HepG2 (cell line): ENCODE results near the gene MAN2C1. TPM values are rescaled to one million over a fixed set of nuclear protein-coding genes. Genes with fewer than 3 reads are reported as not detected.

ENCODE experiments used
- AGO1 ChIP-seq: fragments of 200-400 bp; formaldehyde crosslinking; IDR thresholded peaks from 2 replicates; pipeline ENCODE4 v1.6.1; 2017; ENCODE audit warnings: mild to moderate bottlenecking, low read depth, low read length, moderate library complexity; ENCODE audit not compliant: poor library complexity, severe bottlenecking
- AHDC1 ChIP-seq: sonication (generic); formaldehyde crosslinking; IDR thresholded peaks from 2 replicates; pipeline ENCODE4 v1.5.1; 2020; ENCODE audit warnings: mild to moderate bottlenecking, missing genetic modification reagents, borderline replicate concordance
- ARNT2 ChIP-seq: sonication (generic); formaldehyde crosslinking; IDR thresholded peaks from 2 replicates; pipeline ENCODE4 v1.8.0; 2022; ENCODE audit warnings: mild to moderate bottlenecking, low read depth, missing genetic modification reagents, moderate library complexity
- ATF7-NPFF ChIP-seq: sonication (generic); formaldehyde crosslinking; IDR thresholded peaks from 2 replicates; pipeline ENCODE4 v1.8.1; 2023; ENCODE audit warnings: mild to moderate bottlenecking, low read depth, missing genetic modification reagents, moderate library complexity
- CCDC6 ChIP-seq: sonication (generic); formaldehyde crosslinking; IDR thresholded peaks from 2 replicates; pipeline ENCODE4 v1.8.1; 2022; ENCODE audit warnings: mild to moderate bottlenecking, missing genetic modification reagents, moderate library complexity
- DNMT1 ChIP-seq: sonication (generic); formaldehyde crosslinking; IDR thresholded peaks from 2 replicates; pipeline ENCODE4 v1.5.1; 2020; ENCODE audit warnings: mild to moderate bottlenecking, missing genetic modification reagents
- FOSL2 ChIP-seq: sonication (generic); formaldehyde crosslinking; IDR thresholded peaks from 2 replicates; pipeline ENCODE4 v1.4.0; 2020; ENCODE audit warnings: missing genetic modification reagents
- JARID2 ChIP-seq: sonication (generic); formaldehyde crosslinking; IDR thresholded peaks from 2 replicates; pipeline ENCODE4 v1.8.1; 2023; ENCODE audit warnings: missing genetic modification reagents, inconsistent platforms; ENCODE audit not compliant: insufficient replicate concordance
- KAT2B ChIP-seq: fragments of 150-350 bp; IDR thresholded peaks from 2 replicates; pipeline ENCODE4 v1.6.1; 2014; ENCODE audit warnings: low read depth, low read length, borderline replicate concordance
- NFIC ChIP-seq: IDR thresholded peaks from 2 replicates; pipeline ENCODE4 v1.6.1; 2012; ENCODE audit warnings: mild to moderate bottlenecking, low read length, inconsistent platforms
- ONECUT2 ChIP-seq: sonication (generic); formaldehyde crosslinking; IDR thresholded peaks from 2 replicates; pipeline ENCODE4 v1.4.0; 2020; ENCODE audit warnings: missing genetic modification reagents
- STAG1 ChIP-seq: sonication (generic); formaldehyde crosslinking; IDR thresholded peaks from 2 replicates; pipeline ENCODE4 v1.4.0; 2020; ENCODE audit warnings: missing genetic modification reagents
- TBP ChIP-seq: sonication (generic); formaldehyde crosslinking; IDR thresholded peaks from 2 replicates; pipeline ENCODE4 v1.5.0; 2020; ENCODE audit warnings: missing genetic modification reagents
- TOPORS ChIP-seq: sonication (generic); formaldehyde crosslinking; IDR thresholded peaks from 2 replicates; pipeline ENCODE4 v1.8.0; 2023; ENCODE audit warnings: mild to moderate bottlenecking, missing genetic modification reagents
- ZNF343 ChIP-seq: sonication (generic); formaldehyde crosslinking; IDR thresholded peaks from 2 replicates; pipeline ENCODE4 v1.4.0; 2020; ENCODE audit warnings: mild to moderate bottlenecking, missing genetic modification reagents
- ZNF563 ChIP-seq: sonication (generic); formaldehyde crosslinking; IDR thresholded peaks from 2 replicates; pipeline ENCODE4 v1.8.0; 2022; ENCODE audit warnings: mild to moderate bottlenecking, moderate library complexity, missing genetic modification reagents
- polyA plus RNA-seq, 8 experiments: library from polyadenylated mRNA; depleted of rRNA in 3 of 8; stranded (reverse) in 7 of 8; unstranded in 1 of 8; fragments of >200 nt; fragmentation: Illumina TruSeq in 4 of 8; extraction: Trizol in 4 of 8; gene quantifications; 2 replicates each; pipeline versions ENCODE4 v1.2.1 to v1.2.3, GENCODE V29; 2011 to 2016; ENCODE audit warnings: low read depth in 4 of 8, missing spikeins in 1 of 8, mixed read lengths in 1 of 8; ENCODE audit not compliant: insufficient read depth in 1 of 8
- total RNA-seq, 5 experiments: library from RNA; depleted of rRNA; stranded (reverse); fragments of >200 nt; fragmentation: Illumina TruSeq; extraction: Trizol; gene quantifications; 2 replicates each; pipeline ENCODE4 v1.2.3, GENCODE V29; 2016; ENCODE audit warnings: low read depth in 1 of 5

MAN2C1 gene
- total and polyA plus RNA-seq, 2 of the 13 experiments (the other 11 are each of a cell fraction or from before 2014, with no cell fraction given) = 62.6 to 71.0 TPM

GRCh38 chr15:75348034-75348561 is 20.3 kb downstream of the MAN2C1 start (continued):
- peak; percentile 45; the same call in 1 of the 2 replicates for TF ChIP-seq ARNT2 (CRISPR knock-in tag)
- TF ChIP-seq JARID2 (CRISPR knock-in tag) = no peak
- no peak for TF ChIP-seq TBP
- TF ChIP-seq NFIC = no peak
- 0 out of 2 replicates have a peak, but pooled peaks have one; percentile 9 for TF ChIP-seq CCDC6 (CRISPR knock-in tag)
- no peak for TF ChIP-seq ZNF343 (CRISPR knock-in tag)
- 0 out of 2 replicates have a peak, but pooled peaks have one; percentile 24 for TF ChIP-seq DNMT1 (CRISPR knock-in tag)
- TF ChIP-seq TOPORS (CRISPR knock-in tag) = 0 out of 2 replicates have a peak, but pooled peaks have one; percentile 26
- peak; percentile 45 for TF ChIP-seq AGO1
- no peak for TF ChIP-seq KAT2B
- TF ChIP-seq ATF7-NPFF (CRISPR knock-in tag) = no peak
- no peak for TF ChIP-seq FOSL2
- TF ChIP-seq AHDC1 (CRISPR knock-in tag) = no peak
- peak; percentile 45; the same call in 1 of the 2 replicates for TF ChIP-seq ZNF563 (CRISPR knock-in tag)
- no peak for TF ChIP-seq ONECUT2
- no peak for TF ChIP-seq STAG1
- TF ChIP-seq, all 625 proteins: peak for 21
